Measurements from ENCODE around the gene CARNS1. TPM values are rescaled to one million over a fixed set of nuclear protein-coding genes. Genes with fewer than 3 reads are reported as not detected.
"Not testable (repeated sequence)": the region's sequence is repeated elsewhere in the genome, so short reads cannot be mapped to it uniquely, and the experiment has no call there.

Gene CARNS1
- total and polyA plus RNA-seq, 9 of the 15 experiments (the other 6 are each of a cell fraction or from before 2014, with no cell fraction given), result 0.01 to 0.18 (median 0.06) TPM; not detected in 3

DNA sequence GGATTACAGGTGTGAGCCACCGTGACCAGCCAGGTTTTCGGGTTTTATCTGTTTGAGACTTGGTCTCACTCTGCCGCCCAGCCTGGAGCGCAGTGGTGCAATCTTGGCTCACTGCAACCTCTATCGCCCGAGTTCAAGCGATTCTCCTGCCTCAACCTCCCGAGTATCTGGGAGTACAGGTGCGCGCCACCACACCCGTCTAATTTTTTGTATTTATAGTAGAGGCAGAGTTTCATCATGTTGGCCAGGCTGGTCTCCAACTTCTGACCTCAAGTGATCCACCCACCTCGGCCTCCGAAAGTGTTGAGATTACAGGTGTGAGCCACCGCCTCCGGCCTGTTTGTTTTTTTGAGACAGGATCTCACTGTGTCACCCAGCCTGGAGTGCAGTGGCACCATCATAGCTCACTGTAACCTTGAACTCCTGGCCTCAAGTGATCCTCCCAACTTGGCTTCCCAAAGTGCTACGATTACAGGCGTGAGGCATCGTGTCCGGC, 11.9 kb downstream of the CARNS1 start:
- CTCF ChIA-PET (ENCODE audit: low intra/inter-chr PET ratio); FAIRE-seq; DNase-seq (ENCODE audit: extremely low read depth in 1 of 4, low spot score in 3 of 4); ATAC-seq; H3K9me1 ChIP-seq (ENCODE audit: control insufficient read depth, insufficient read depth, low read length); H3K9me3 ChIP-seq (replicated peaks; ENCODE audit: control insufficient read depth, insufficient read depth, low read depth, low read length); H4K20me1 ChIP-seq (replicated peaks; ENCODE audit: control insufficient read depth, insufficient read depth, low read length); BruUV-seq (replicated peaks); H3K27me3 ChIP-seq (ENCODE audit: control insufficient read depth in 2 of 2, insufficient read depth in 2 of 2, low read length in 2 of 2); in situ Hi-C loops (cut with MboI); TF ChIP-seq NR2C1 (tag; IDR thresholded peaks at IDR 0.05): not testable (repeated sequence)
- H3K4me2 ChIP-seq (ENCODE audit: insufficient read depth, low read length), result peak overlapping the region; percentile 93
- H3K27ac ChIP-seq (ENCODE audit: extremely low read depth, low read depth, low read length), result peak overlapping the region; percentile 56; the same call in 2 of the 3 replicates
- H3K36me3 ChIP-seq (ENCODE audit: control insufficient read depth, insufficient read depth, low read length), result peaks cover 32% of the 10 kb centered on the region; the same call in 2 of the 3 replicates
- WGBS (ENCODE audit: insufficient coverage, low coverage, missing lambda C conversion rate), result 84% methylated on average over 18 of the region's 19 CpGs
- peaks cover 25% of the 10 kb centered on the region for H3K79me2 ChIP-seq (ENCODE audit: control insufficient read depth, insufficient read depth, low read length)
- peak overlapping the region; percentile 93 for H2AFZ ChIP-seq (ENCODE audit: low read depth, low read length)
- peaks cover 9 to 38% of the 10 kb centered on the region in 2 experiments; a peak in 4 of 5 replicates for H3K4me1 ChIP-seq (replicated peaks in 1 of 2; ENCODE audit: control insufficient read depth in 2 of 2, insufficient read depth in 2 of 2, low read length in 2 of 2)
- H3K4me3 ChIP-seq, result peak overlapping the region; percentile 83
- POLR2A ChIA-PET, result interaction anchor here (0.6 to 0.7 kb wide), 2 partner anchors 117 to 122 kb away, joined by 3 read pairs; no protein-coding TSS in a partner anchor
- intact Hi-C loops (cut with micrococcal nuclease), result loop anchor here (5.0 kb wide), 1 partner anchor 80 kb away; the partner anchor contains the start of genes CDK2AP2 and PITPNM1
- peak overlapping the region in 1 of 2 experiments; percentile 62; a peak in 1 of 4 replicates for H3K9ac ChIP-seq (ENCODE audit: insufficient read depth in 1 of 2, low read depth in 2 of 2, low read length in 2 of 2)
- 0 out of 2 replicates have a peak, but pooled peaks have one; percentile 1 for TF ChIP-seq NR2C1 (IDR thresholded peaks at IDR 0.05)

Measured in K562 (cell line).